ENCODE results near the gene NSUN2. TPM values are rescaled to one million over a fixed set of nuclear protein-coding genes. Genes with fewer than 3 reads are reported as not detected.

NSUN2 gene
- polyA plus RNA-seq, 1 experiment: 31.2 TPM

DNA sequence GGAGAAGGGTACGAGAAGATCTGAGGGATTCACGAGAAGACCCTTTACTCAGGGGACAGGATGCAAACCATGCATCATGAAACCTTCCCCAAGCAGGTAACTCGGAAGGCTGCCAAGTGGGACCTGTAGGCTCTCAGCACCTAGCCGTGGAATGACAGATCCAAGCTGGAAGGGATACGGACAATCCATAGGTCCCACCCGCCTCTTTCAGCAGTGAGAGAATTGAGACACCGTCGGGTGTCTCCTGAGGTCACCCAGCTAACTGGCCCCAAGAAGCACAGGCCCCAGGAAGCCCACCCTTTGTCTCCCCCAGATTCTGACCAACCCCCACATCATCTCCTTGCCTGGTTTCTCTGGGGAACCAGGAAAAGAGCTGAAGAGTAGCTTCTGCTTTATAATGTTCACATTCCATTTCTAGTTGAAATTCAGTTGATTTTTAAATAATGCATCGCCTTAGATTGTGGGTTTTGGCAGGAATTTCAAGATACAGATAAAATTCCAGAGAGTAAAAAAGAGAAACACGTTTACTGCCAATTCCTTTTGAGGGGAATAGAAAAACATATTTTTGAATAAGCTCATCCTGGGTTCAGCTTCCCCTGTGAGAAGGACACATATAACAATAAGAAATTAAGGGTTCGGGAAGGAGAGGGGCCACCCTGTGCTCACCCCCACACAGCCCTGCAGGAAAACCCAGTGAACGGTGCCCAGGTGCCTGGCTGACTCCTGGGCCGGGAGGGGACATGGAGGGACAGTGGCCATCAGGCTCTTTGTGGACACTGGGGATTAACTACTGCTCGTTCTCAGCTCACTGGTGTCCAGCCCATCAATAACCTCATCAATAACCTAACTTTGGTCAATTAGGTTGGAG, 51.1 kb downstream of the NSUN2 start:
- Histone ChIP-seq H3K4me3 (ENCODE audit: low read depth, low read length) (no peak overlapping the region), H3K27me3 (ENCODE audit: control insufficient read depth, insufficient read depth, low read length) (peaks cover 18% of the 10 kb centered on the region), H3K36me3 (ENCODE audit: control insufficient read depth, insufficient read depth, low read length) (no peaks in the 10 kb centered on the region)
- POLR2A ChIA-PET: interaction anchor here (0.7 kb wide), 1 partner anchor 1151 kb away, joined by 3 read pairs; no protein-coding TSS in a partner anchor
- TF ChIP-seq, protein P1, sequence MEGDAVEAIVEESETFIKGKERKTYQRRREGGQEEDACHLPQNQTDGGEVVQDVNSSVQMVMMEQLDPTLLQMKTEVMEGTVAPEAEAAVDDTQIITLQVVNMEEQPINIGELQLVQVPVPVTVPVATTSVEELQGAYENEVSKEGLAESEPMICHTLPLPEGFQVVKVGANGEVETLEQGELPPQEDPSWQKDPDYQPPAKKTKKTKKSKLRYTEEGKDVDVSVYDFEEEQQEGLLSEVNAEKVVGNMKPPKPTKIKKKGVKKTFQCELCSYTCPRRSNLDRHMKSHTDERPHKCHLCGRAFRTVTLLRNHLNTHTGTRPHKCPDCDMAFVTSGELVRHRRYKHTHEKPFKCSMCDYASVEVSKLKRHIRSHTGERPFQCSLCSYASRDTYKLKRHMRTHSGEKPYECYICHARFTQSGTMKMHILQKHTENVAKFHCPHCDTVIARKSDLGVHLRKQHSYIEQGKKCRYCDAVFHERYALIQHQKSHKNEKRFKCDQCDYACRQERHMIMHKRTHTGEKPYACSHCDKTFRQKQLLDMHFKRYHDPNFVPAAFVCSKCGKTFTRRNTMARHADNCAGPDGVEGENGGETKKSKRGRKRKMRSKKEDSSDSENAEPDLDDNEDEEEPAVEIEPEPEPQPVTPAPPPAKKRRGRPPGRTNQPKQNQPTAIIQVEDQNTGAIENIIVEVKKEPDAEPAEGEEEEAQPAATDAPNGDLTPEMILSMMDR (IDR thresholded peaks at IDR 0.05; ENCODE audit: insufficient read depth, low read depth, low read length): no peak
- no peak for DNase-seq (ENCODE audit: low read depth)
- CTCF ChIA-PET: interaction anchor here (0.7 to 1.6 kb wide), 7 partner anchors 9 to 1091 kb away, joined by 3 to 11 read pairs (median 3); no protein-coding TSS in a partner anchor

- TF ChIP-seq, protein P1 (IDR thresholded peaks at IDR 0.05; ENCODE audit: insufficient read depth, low read depth, low read length): no peak
- no peaks in the 10 kb centered on the region for H3K36me3 ChIP-seq (ENCODE audit: control insufficient read depth, insufficient read depth, low read length)
- DNase-seq (ENCODE audit: low read depth): no peak
- no peak overlapping the region for H3K4me3 ChIP-seq (ENCODE audit: low read depth, low read length)
- H3K27me3 ChIP-seq (ENCODE audit: control insufficient read depth, insufficient read depth, low read length): peaks cover 18% of the 10 kb centered on the region
- CTCF ChIA-PET: interaction anchor here (1.3 to 1.6 kb wide), 2 partner anchors 21 to 1090 kb away, joined by 3 read pairs; no protein-coding TSS in a partner anchor
- POLR2A ChIA-PET: no interaction called here
Observed at GRCh38 chr5:6581090-6581489, 51.8 kb downstream of the NSUN2 start.

GRCh38 chr5:6579535-6579934, 53.3 kb downstream of the NSUN2 start:
- CTCF ChIA-PET: interaction anchor here (1.0 kb wide), 1 partner anchor 1086 kb away, joined by 3 read pairs; no protein-coding TSS in a partner anchor
- TF ChIP-seq, protein P1 (IDR thresholded peaks at IDR 0.05; ENCODE audit: insufficient read depth, low read depth, low read length): no peak
- H3K36me3 ChIP-seq (ENCODE audit: control insufficient read depth, insufficient read depth, low read length): no peaks in the 10 kb centered on the region
- no peak overlapping the region for H3K4me3 ChIP-seq (ENCODE audit: low read depth, low read length)
- H3K27me3 ChIP-seq (ENCODE audit: control insufficient read depth, insufficient read depth, low read length): peaks cover 13% of the 10 kb centered on the region
- POLR2A ChIA-PET: no interaction called here
- no peak for DNase-seq (ENCODE audit: low read depth)

DNA sequence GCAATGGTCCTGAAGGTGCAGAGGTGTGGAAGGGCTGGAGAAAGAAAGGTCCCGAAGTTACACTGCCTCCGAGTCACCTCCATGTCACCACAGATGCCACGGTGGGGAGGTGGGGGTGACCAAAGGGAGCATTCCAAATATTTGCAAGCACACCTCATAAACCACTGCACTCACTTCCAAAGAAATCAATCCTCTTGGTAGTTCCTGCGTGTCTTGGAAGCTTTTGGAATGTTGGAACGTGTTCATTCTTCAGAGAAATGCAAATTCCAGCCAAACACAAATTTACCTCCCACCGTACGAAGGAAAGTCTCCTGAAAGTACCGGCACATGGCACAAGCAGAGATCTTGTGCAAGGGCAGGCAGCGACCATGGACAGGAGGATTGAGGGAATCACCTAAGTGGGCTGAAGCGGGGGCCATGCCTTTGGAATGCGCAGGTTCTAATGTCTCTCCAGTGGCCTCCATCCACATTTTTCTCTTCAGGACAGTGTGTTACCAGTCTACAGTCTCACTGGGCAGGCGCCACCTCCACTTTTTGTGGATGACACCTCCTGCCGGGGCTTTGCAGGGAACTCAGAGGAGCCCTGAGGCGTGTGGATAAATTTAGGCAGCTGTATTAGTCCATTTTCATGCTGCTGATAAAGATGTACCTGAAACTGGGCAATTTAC, 54.0 kb downstream of the NSUN2 start:
- no peak for DNase-seq (ENCODE audit: low read depth)
- ChIA-PET POLR2A (no interaction called here), CTCF (interaction anchor here (1.0 kb wide), 1 partner anchor 1085 kb away, joined by 3 read pairs; no protein-coding TSS in a partner anchor)
- H3K36me3 ChIP-seq (ENCODE audit: control insufficient read depth, insufficient read depth, low read length): no peaks in the 10 kb centered on the region
- peaks cover 12% of the 10 kb centered on the region for H3K27me3 ChIP-seq (ENCODE audit: control insufficient read depth, insufficient read depth, low read length)
- H3K4me3 ChIP-seq (ENCODE audit: low read depth, low read length): no peak overlapping the region
- TF ChIP-seq, protein P1 (IDR thresholded peaks at IDR 0.05; ENCODE audit: insufficient read depth, low read depth, low read length): no peak

Measured in BJ (cell line).